Parathyroid adenoma (tissue), 2 donors: Measurements from ENCODE around the gene ITPR1.

Experiments used
- H2AFZ ChIP-seq: fragments of 300-600 bp; sonication (generic); one replicate; pipeline ENCODE4 v1.7.0; 2017; ENCODE audit warnings: antibody characterized with exemption, mild to moderate bottlenecking
- H3K27ac ChIP-seq: fragments of 300-600 bp; sonication (generic); one replicate; pipeline ENCODE4 v1.7.0; 2017
- H3K27me3 ChIP-seq: fragments of 300-600 bp; sonication (generic); one replicate; pipeline ENCODE4 v1.7.0; 2017; ENCODE audit warnings: low read length; ENCODE audit not compliant: control insufficient read depth, insufficient read depth
- H3K36me3 ChIP-seq: fragments of 300-600 bp; sonication (generic); one replicate; pipeline ENCODE4 v1.7.0; 2017; ENCODE audit warnings: low read length; ENCODE audit not compliant: control insufficient read depth, insufficient read depth
- H3K4me1 ChIP-seq: fragments of 300-600 bp; sonication (generic); one replicate; pipeline ENCODE4 v1.7.0; 2017; ENCODE audit warnings: control low read depth
- H3K4me2 ChIP-seq: fragments of 300-600 bp; sonication (generic); one replicate; pipeline ENCODE4 v1.7.0; 2017; ENCODE audit warnings: low read length
- H3K4me3 ChIP-seq: fragments of 300-600 bp; sonication (generic); one replicate; pipeline ENCODE4 v1.7.0; 2017; ENCODE audit warnings: low read depth, low read length
- H3K79me2 ChIP-seq: fragments of 300-600 bp; sonication (generic); one replicate; pipeline ENCODE4 v1.7.0; 2017; ENCODE audit warnings: control low read depth
- H3K9ac ChIP-seq: fragments of 300-600 bp; sonication (generic); one replicate; pipeline ENCODE4 v1.7.0; 2017; ENCODE audit warnings: mild to moderate bottlenecking
- H3K9me3 ChIP-seq: fragments of 300-600 bp; sonication (generic); one replicate; pipeline ENCODE4 v1.7.0; 2017; ENCODE audit warnings: low read length; ENCODE audit not compliant: control insufficient read depth
- CTCF ChIP-seq: fragments of 300-600 bp; sonication (generic); IDR thresholded peaks from one replicate; pipeline ENCODE4 v1.7.0; 2017; ENCODE audit warnings: antibody characterized with exemption, mild to moderate bottlenecking
- donor health status: primary hyperparathyroidism.

ITPR1 gene

GRCh38 chr3:4799266-4800256, 306.4 kb downstream of the ITPR1 start:
- no peak for TF ChIP-seq CTCF
- Histone ChIP-seq H3K4me1 (peaks cover 5% of the 10 kb centered on the region), H3K36me3 (no peaks in the 10 kb centered on the region), H3K27ac (no peak overlapping the region), H3K9me3 (no peaks in the 10 kb centered on the region), H3K4me2 (no peak overlapping the region), H2AFZ (no peak overlapping the region), H3K79me2 (no peaks in the 10 kb centered on the region), H3K9ac (no peak overlapping the region), H3K4me3 (no peak overlapping the region), H3K27me3 (no peaks in the 10 kb centered on the region)

- no peak overlapping the region for H3K4me2 ChIP-seq
- peaks cover 12% of the 10 kb centered on the region for H3K4me1 ChIP-seq
- H3K36me3 ChIP-seq = no peaks in the 10 kb centered on the region
- H3K79me2 ChIP-seq = no peaks in the 10 kb centered on the region
- H3K27ac ChIP-seq = no peak overlapping the region
- no peaks in the 10 kb centered on the region for H3K27me3 ChIP-seq
- no peak overlapping the region for H3K9ac ChIP-seq
- no peaks in the 10 kb centered on the region for H3K9me3 ChIP-seq
- H2AFZ ChIP-seq = peak overlapping the region; percentile 16
- H3K4me3 ChIP-seq = no peak overlapping the region
- peak; percentile 33 for TF ChIP-seq CTCF
These were observed 307.4 kb downstream of the ITPR1 start for GRCh38 chr3:4800595-4800994.

GRCh38 chr3:4801892-4802291, 308.7 kb downstream of the ITPR1 start:
- Histone ChIP-seq H3K4me3 (no peak overlapping the region), H3K4me2 (no peak overlapping the region), H3K27ac (no peak overlapping the region), H3K4me1 (peaks cover 12% of the 10 kb centered on the region), H3K36me3 (no peaks in the 10 kb centered on the region), H3K27me3 (no peaks in the 10 kb centered on the region), H3K9me3 (no peaks in the 10 kb centered on the region), H3K79me2 (no peaks in the 10 kb centered on the region), H3K9ac (no peak overlapping the region), H2AFZ (no peak overlapping the region)
- no peak for TF ChIP-seq CTCF

- Histone ChIP-seq H3K27ac (no peak overlapping the region), H2AFZ (no peak overlapping the region), H3K4me2 (no peak overlapping the region), H3K79me2 (no peaks in the 10 kb centered on the region), H3K4me3 (no peak overlapping the region), H3K27me3 (no peaks in the 10 kb centered on the region), H3K9ac (no peak overlapping the region), H3K4me1 (peaks cover 14% of the 10 kb centered on the region), H3K9me3 (no peaks in the 10 kb centered on the region), H3K36me3 (no peaks in the 10 kb centered on the region)
- TF ChIP-seq CTCF = no peak
These were observed 309.8 kb downstream of the ITPR1 start for GRCh38 chr3:4802903-4803302.
